NB4 (cell line): ENCODE data around the gene ALS2CL.

Source experiments
- MYC ChIP-seq: IDR thresholded peaks from 2 replicates; pipeline ENCODE4 v1.6.1; 2011; ENCODE audit warnings: low read depth, low read length
- TF ChIP-seq, protein P1 (sequence below): IDR thresholded peaks from 2 replicates; pipeline ENCODE4 v1.6.1; 2011; ENCODE audit warnings: low read depth, low read length
- TF ChIP-seq, protein P2 (sequence below): IDR thresholded peaks from one replicate; pipeline ENCODE4 v1.5.1; 2012; ENCODE audit warnings: low read depth, low read length

DNA sequence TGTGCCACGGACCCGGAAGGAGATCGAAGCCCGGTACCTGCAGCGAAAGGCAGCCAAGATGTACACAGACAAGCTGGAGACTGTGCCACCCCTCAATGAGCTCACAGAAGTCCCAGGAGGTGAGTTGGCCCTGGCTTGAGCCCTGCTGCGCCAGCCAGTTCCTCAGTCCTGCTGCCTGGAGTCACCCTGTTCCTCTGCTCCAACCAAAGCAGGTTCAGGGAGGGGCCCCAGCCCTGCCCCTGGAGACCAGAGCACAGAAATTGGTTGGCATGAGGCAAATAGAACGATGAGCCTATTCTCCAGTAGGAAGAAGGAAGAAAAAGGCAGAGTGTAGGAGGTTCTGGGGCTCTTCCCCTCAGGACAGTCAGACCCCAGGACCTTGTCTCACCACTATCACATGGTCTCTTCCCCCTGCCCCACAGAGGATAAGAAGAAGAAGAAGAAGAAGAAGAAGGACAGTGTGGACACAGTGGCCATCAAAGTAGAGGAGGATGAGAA is 15.7 kb upstream of the ALS2CL start:
- TF ChIP-seq, protein P1, sequence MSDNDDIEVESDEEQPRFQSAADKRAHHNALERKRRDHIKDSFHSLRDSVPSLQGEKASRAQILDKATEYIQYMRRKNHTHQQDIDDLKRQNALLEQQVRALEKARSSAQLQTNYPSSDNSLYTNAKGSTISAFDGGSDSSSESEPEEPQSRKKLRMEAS = no peak
- TF ChIP-seq, protein P2, sequence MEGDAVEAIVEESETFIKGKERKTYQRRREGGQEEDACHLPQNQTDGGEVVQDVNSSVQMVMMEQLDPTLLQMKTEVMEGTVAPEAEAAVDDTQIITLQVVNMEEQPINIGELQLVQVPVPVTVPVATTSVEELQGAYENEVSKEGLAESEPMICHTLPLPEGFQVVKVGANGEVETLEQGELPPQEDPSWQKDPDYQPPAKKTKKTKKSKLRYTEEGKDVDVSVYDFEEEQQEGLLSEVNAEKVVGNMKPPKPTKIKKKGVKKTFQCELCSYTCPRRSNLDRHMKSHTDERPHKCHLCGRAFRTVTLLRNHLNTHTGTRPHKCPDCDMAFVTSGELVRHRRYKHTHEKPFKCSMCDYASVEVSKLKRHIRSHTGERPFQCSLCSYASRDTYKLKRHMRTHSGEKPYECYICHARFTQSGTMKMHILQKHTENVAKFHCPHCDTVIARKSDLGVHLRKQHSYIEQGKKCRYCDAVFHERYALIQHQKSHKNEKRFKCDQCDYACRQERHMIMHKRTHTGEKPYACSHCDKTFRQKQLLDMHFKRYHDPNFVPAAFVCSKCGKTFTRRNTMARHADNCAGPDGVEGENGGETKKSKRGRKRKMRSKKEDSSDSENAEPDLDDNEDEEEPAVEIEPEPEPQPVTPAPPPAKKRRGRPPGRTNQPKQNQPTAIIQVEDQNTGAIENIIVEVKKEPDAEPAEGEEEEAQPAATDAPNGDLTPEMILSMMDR = no peak
- no peak for TF ChIP-seq MYC
